8988T (cell line): ENCODE data around the gene ITPKB.
A peak's percentile ranks its signal among the peaks of the same experiment; 100 is the strongest.
"Not testable (repeated sequence)": the region's sequence is repeated elsewhere in the genome, so short reads cannot be mapped to it uniquely, and the experiment has no call there.

Experiments
- DNase-seq: peaks from one replicate; pipeline ENCODE4 v3.0.0; 2011

The ITPKB gene

GRCh38 chr1:226632169-226632879 is 106.8 kb downstream of the ITPKB start:
- no peak for DNase-seq

- DNase-seq: no peak
Observed at GRCh38 chr1:226631229-226632000, 107.7 kb downstream of the ITPKB start.

GRCh38 chr1:226630592-226630991 is 108.5 kb downstream of the ITPKB start:
- DNase-seq: no peak

GRCh38 chr1:226629896-226630550 is 109.1 kb downstream of the ITPKB start:
- no peak for DNase-seq

- DNase-seq: no peak
Observed at GRCh38 chr1:226629210-226629895, 109.7 kb downstream of the ITPKB start.

- DNase-seq: no peak
Observed at GRCh38 chr1:226628612-226629155, 110.4 kb downstream of the ITPKB start.

GRCh38 chr1:226627924-226628611 is 111.0 kb downstream of the ITPKB start:
- DNase-seq: no peak

- no peak for DNase-seq
Observed at GRCh38 chr1:226627050-226627755, 111.9 kb downstream of the ITPKB start.

- peak; percentile 62 for DNase-seq
Observed at GRCh38 chr1:226626577-226626956, 112.5 kb downstream of the ITPKB start.

- no peak for DNase-seq
Observed at GRCh38 chr1:226625832-226626576, 113.1 kb downstream of the ITPKB start.

GRCh38 chr1:226625326-226625725 is 113.8 kb downstream of the ITPKB start:
- DNase-seq: no peak

- no peak for DNase-seq
Observed at GRCh38 chr1:226624526-226624925, 114.6 kb downstream of the ITPKB start.

- DNase-seq: no peak
Observed at GRCh38 chr1:226622012-226622411, 117.1 kb downstream of the ITPKB start.

- no peak for DNase-seq
Observed at GRCh38 chr1:226619031-226619430, 120.1 kb downstream of the ITPKB start.

GRCh38 chr1:226618380-226618779 is 120.7 kb downstream of the ITPKB start:
- DNase-seq: no peak

GRCh38 chr1:226617719-226618118 is 121.4 kb downstream of the ITPKB start:
- DNase-seq: not testable (repeated sequence)

- no peak for DNase-seq
Observed at GRCh38 chr1:226617109-226617508, 122.0 kb downstream of the ITPKB start.

GRCh38 chr1:226616636-226617035 is 122.4 kb downstream of the ITPKB start:
- DNase-seq: no peak

GRCh38 chr1:226615876-226616275 is 123.2 kb downstream of the ITPKB start:
- no peak for DNase-seq

GRCh38 chr1:226611980-226612379 is 127.1 kb downstream of the ITPKB start:
- DNase-seq: not testable (repeated sequence)

- DNase-seq: no peak
Observed at GRCh38 chr1:226611301-226611700, 127.8 kb downstream of the ITPKB start.
